CD4-positive, CD25-positive, alpha-beta regulatory T cell (primary cell): ENCODE data around the gene SPTBN4. TPM values are rescaled to one million over a fixed set of nuclear protein-coding genes. Genes with fewer than 3 reads are reported as not detected.

Experiments used
- ATAC-seq, 2 donors: fragments of 150-1000 bp; cut with Tn5 transposase; one replicate each; pipeline ENCODE4 v1.10.0; 2021; ENCODE audit warnings: low read depth in 2 of 2, moderate number of reproducible peaks in 2 of 2, moderate library complexity in 1 of 2
- DNase-seq, 3 donors: peaks; one replicate each; pipeline versions ENCODE4 v3.0.0 to v3.0.0-alpha.2; 2012 to 2022; ENCODE audit warnings: mixed read lengths in 1 of 3
- H3K27ac ChIP-seq: one replicate; pipeline ENCODE4 v1.7.0; 2013; ENCODE audit warnings: mild to moderate bottlenecking, low read length; ENCODE audit not compliant: insufficient read depth, poor library complexity, severe bottlenecking
- H3K27me3 ChIP-seq: one replicate; pipeline ENCODE4 v1.7.0; 2013; ENCODE audit warnings: low read length; ENCODE audit not compliant: control insufficient read depth, insufficient read depth
- H3K36me3 ChIP-seq: one replicate; pipeline ENCODE4 v1.7.0; 2013; ENCODE audit warnings: mild to moderate bottlenecking, low read length, moderate library complexity; ENCODE audit not compliant: control insufficient read depth, insufficient read depth
- H3K4me1 ChIP-seq: 2 replicates; pipeline ENCODE4 v1.7.0; 2013; ENCODE audit warnings: mild to moderate bottlenecking, low read length; ENCODE audit not compliant: insufficient read depth, control insufficient read depth, poor library complexity, severe bottlenecking
- H3K4me3 ChIP-seq: one replicate; pipeline ENCODE4 v1.7.0; 2013; ENCODE audit warnings: low read depth, mild to moderate bottlenecking, low read length, moderate library complexity
- H3K9me3 ChIP-seq, 2 experiments: 1 replicate in 1 of 2; 2 replicates in 1 of 2; pipeline ENCODE4 v1.7.0; 2013; ENCODE audit warnings: low read length in 2 of 2, mild to moderate bottlenecking in 1 of 2, moderate library complexity in 1 of 2; ENCODE audit not compliant: control insufficient read depth in 2 of 2
- H3K27ac Mint-ChIP-seq, 3 donors: one replicate each; pipeline ENCODE4 v1.8.0; 2020 to 2022; ENCODE audit warnings: mild to moderate bottlenecking in 3 of 3, mixed read lengths in 3 of 3, moderate library complexity in 2 of 3
- H3K27me3 Mint-ChIP-seq: one replicate; pipeline ENCODE4 v1.8.0; 2022; ENCODE audit warnings: mild to moderate bottlenecking, mixed read lengths
- H3K36me3 Mint-ChIP-seq: one replicate; pipeline ENCODE4 v1.8.0; 2020; ENCODE audit warnings: mixed read lengths
- H3K4me1 Mint-ChIP-seq, 4 donors: one replicate each; pipeline ENCODE4 v1.8.0; 2020 to 2022; ENCODE audit warnings: mixed read lengths in 4 of 4, mild to moderate bottlenecking in 1 of 4
- H3K4me3 Mint-ChIP-seq, 4 donors: one replicate each; pipeline ENCODE4 v1.8.0; 2020 to 2022; ENCODE audit warnings: mild to moderate bottlenecking in 4 of 4, mixed read lengths in 4 of 4, moderate library complexity in 3 of 4
- H3K9me3 Mint-ChIP-seq, 7 donors: one replicate each; pipeline ENCODE4 v1.8.0; 2020 to 2022; ENCODE audit warnings: mixed read lengths in 7 of 7, mild to moderate bottlenecking in 3 of 7, moderate library complexity in 2 of 7
- polyA plus RNA-seq, 4 donors: library from polyadenylated mRNA; unstranded; fragments of 300-500 nt; fragmentation: Illumina TruSeq; gene quantifications; one replicate each; pipeline ENCODE4 v1.2.3, GENCODE V29; 2021
- total RNA-seq: library from RNA; stranded (reverse); gene quantifications from one replicate; pipeline ENCODE4 v1.2.3, GENCODE V29; 2022

SPTBN4 gene
- total and polyA plus RNA-seq, 5 donors from 2014 or later, result not detected

DNA sequence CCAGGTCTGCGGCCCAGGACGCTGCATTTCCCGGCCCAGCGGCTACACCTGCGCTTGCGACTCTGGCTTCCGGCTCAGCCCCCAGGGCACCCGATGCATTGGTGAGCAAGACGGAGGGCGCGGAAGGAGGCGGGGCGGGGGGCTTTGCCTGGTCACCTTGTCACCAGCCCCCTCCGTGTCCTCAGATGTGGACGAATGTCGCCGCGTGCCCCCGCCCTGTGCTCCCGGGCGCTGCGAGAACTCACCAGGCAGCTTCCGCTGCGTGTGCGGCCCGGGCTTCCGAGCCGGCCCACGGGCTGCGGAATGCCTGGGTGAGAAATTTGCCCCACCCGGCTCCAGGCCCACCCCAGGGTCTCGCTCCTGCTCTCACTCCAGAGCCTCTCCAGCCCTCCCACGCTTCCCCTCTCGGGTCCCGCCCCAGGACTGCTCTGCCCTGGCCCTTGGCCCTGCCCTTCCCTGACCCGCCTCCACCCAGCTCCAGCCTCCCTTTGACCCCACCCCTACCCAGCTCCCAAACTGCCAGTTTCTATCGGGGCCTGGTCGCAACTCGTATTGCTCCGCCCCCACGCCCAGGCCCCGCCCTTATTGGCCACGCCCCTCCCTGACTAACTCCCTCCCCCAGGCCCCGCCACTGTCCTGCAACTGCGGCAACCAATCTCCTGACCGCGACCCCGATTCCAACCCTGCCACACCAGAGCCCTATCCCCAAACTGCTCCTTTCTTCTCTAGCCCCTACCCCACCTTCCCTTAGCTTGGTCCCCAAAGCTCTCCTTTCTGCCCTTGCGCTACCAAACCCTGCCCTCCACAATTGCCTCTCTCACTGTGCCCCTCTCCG is 143.0 kb downstream of the SPTBN4 start:
- Mint-ChIP-seq H3K4me3 (peak overlapping the region; percentile 53 to 89 (median 88)), H3K27ac (peak overlapping the region; percentile 93 to 97 (median 94)), H3K27me3 (no peaks in the 10 kb centered on the region), H3K4me1 (peaks cover 6 to 81% (median 28%) of the 10 kb centered on the region in 4 donors), H3K36me3 (no peaks in the 10 kb centered on the region), H3K9me3 (no peaks in the 10 kb centered on the region)
- DNase-seq (peak; percentile 80 to 92 (median 85)), ATAC-seq (peak; percentile 21 to 41)
- Histone ChIP-seq H3K9me3 (no peaks in the 10 kb centered on the region), H3K4me1 (peaks cover 67% of the 10 kb centered on the region), H3K27ac (peak overlapping the region; percentile 85), H3K36me3 (no peaks in the 10 kb centered on the region), H3K27me3 (no peaks in the 10 kb centered on the region), H3K4me3 (peak overlapping the region; percentile 37)

DNA sequence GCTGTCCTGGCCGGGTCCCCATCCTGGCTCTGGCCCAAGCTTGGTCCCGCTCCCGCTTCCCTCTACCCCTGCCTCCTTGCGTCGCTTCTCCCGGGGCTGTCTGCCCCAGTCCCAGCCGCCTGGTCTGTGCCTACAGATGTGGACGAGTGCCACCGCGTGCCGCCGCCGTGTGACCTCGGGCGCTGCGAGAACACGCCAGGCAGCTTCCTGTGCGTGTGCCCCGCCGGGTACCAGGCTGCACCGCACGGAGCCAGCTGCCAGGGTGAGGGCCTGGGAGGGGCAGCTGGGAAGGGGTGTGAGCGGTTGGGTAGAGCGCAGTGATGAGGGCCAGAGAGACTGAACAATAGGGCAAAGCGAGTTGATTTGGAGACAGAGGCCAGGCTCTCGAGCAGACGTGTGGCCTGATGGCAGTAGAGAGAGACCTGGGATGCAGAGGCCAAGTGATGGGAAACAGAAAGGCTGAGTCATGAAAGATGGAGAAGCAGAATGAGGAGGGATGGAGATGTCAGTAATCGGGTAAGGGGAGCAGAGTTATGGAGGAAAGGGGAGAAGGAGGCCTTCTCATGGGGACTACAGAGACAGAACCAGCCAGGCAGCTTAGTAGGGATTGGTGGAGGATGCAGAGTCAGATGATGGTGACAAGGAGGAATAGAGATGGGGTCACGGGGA is 143.7 kb downstream of the SPTBN4 start:
- H3K4me3 Mint-ChIP-seq, result peak overlapping the region; percentile 53 to 88 (median 85)
- H3K4me1 ChIP-seq, result peaks cover 61% of the 10 kb centered on the region
- DNase-seq, result peak; percentile 60 to 89 (median 79)
- peak overlapping the region; percentile 93 to 97 (median 94) for H3K27ac Mint-ChIP-seq
- H3K27me3 ChIP-seq, result no peaks in the 10 kb centered on the region
- H3K4me1 Mint-ChIP-seq, result peaks cover 12 to 82% (median 29%) of the 10 kb centered on the region in 4 donors
- H3K27me3 Mint-ChIP-seq, result no peaks in the 10 kb centered on the region
- no peaks in the 10 kb centered on the region for H3K9me3 ChIP-seq
- ATAC-seq, result peak; percentile 26 to 32
- H3K27ac ChIP-seq, result peak overlapping the region; percentile 85
- no peaks in the 10 kb centered on the region for H3K9me3 Mint-ChIP-seq
- no peaks in the 10 kb centered on the region for H3K36me3 Mint-ChIP-seq
- peak overlapping the region; percentile 26 for H3K4me3 ChIP-seq
- H3K36me3 ChIP-seq, result no peaks in the 10 kb centered on the region

DNA sequence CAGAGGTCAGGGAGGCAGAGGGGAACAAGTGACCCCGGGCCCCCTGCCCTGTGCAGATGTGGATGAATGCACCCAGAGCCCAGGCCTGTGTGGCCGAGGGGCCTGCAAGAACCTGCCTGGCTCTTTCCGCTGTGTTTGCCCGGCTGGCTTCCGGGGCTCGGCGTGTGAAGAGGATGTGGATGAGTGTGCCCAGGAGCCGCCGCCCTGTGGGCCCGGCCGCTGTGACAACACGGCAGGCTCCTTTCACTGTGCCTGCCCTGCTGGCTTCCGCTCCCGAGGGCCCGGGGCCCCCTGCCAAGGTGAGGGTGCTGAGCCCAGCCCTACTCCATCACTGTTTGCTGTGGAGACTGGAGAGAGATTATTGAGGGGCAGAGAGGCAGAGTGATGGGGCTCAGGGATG is 144.3 kb downstream of the SPTBN4 start:
- Mint-ChIP-seq H3K9me3 (no peaks in the 10 kb centered on the region), H3K4me1 (peaks cover 8 to 82% (median 29%) of the 10 kb centered on the region in 4 donors), H3K27ac (peak overlapping the region; percentile 85 to 97 (median 93)), H3K27me3 (no peaks in the 10 kb centered on the region), H3K4me3 (peak overlapping the region; percentile 53 to 88 (median 85)), H3K36me3 (no peaks in the 10 kb centered on the region)
- Histone ChIP-seq H3K36me3 (no peaks in the 10 kb centered on the region), H3K27me3 (no peaks in the 10 kb centered on the region), H3K4me3 (no peak overlapping the region), H3K27ac (peak overlapping the region; percentile 85), H3K9me3 (no peaks in the 10 kb centered on the region), H3K4me1 (peaks cover 55% of the 10 kb centered on the region)
- no peak for ATAC-seq
- DNase-seq, result peak in 2 of 3 donors; percentile 32 to 49

DNA sequence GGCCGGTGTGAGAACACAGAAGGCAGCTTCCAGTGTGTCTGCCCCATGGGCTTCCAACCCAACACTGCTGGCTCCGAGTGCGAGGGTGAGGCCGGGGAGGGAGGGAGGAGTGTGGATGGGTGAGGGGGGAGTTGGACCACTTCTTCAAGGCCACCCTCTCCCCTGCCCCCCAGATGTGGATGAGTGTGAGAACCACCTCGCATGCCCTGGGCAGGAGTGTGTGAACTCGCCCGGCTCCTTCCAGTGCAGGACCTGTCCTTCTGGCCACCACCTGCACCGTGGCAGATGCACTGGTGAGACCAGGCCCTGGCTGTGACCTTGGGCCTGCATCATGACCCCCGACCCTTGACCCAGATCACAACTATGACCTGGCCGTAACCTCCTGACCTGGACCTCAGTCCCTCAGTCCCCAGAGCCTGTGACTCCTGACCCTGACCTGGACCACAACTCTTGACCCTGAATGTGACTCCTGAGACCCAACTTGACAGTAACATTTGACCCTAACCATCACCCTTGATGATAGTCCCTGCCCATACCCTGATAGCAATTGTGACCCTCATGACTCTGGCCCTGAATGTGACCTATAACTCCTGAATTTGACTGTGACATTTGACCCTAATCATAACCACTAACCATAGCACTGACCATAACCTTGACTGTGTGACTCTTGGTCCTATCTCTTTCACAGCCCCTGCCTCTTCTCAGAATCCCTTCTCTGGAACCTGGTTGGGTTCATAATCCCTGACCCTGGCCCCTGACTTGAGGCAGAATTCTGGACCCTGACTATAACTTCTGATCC is 145.3 kb downstream of the SPTBN4 start:
- Mint-ChIP-seq H3K4me3 (peak overlapping the region; percentile 75 to 99 (median 94)), H3K9me3 (no peaks in the 10 kb centered on the region), H3K36me3 (no peaks in the 10 kb centered on the region), H3K27ac (peak overlapping the region; percentile 75 to 90 (median 81)), H3K4me1 (peaks cover 8 to 80% (median 29%) of the 10 kb centered on the region in 4 donors), H3K27me3 (no peaks in the 10 kb centered on the region)
- Histone ChIP-seq H3K4me3 (no peak overlapping the region), H3K27me3 (no peaks in the 10 kb centered on the region), H3K36me3 (no peaks in the 10 kb centered on the region), H3K4me1 (peaks cover 50% of the 10 kb centered on the region), H3K9me3 (no peaks in the 10 kb centered on the region), H3K27ac (peak overlapping the region; percentile 85)
- ATAC-seq, result no peak
- DNase-seq, result no peak

DNA sequence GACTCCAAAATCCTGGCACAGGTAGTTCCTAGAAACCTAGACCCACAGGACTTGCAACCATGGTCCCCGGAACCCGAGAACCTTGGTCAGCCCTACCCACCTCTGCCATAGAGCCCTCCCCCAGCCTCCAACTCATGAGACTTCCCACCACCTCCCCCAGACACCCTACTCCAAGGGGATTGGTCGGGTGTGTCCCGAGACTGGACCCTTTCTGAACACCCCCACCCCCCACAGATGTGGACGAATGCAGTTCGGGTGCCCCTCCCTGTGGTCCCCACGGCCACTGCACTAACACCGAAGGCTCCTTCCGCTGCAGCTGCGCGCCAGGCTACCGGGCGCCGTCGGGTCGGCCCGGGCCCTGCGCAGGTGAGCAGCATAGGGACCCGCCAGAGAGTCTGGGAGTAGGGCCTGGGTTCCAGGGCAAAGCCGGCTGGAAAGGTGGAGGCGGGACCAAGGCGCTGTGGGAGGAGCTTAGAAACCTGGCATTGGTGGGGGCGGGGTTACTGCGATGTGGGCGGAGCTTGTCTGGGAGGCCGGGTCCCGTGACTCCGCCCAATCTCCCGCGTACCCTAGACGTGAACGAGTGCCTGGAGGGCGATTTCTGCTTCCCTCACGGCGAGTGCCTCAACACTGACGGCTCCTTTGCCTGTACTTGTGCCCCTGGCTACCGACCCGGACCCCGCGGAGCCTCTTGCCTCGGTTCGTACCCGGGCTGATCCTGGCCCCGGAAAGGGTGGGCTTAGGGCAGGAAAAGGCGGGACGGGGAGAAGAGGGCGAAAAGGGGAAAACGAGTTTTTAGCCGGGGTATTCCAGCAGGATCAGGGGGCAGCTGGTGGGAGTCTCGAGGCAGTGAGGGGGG is 146.3 kb downstream of the SPTBN4 start:
- peak overlapping the region; percentile 74 for H3K27ac ChIP-seq
- peak; percentile 53 to 70 (median 57) for DNase-seq
- H3K27ac Mint-ChIP-seq, result peak overlapping the region; percentile 32 to 97 (median 94)
- no peaks in the 10 kb centered on the region for H3K27me3 ChIP-seq
- ATAC-seq, result no peak
- peaks cover 8 to 71% (median 28%) of the 10 kb centered on the region in 4 donors for H3K4me1 Mint-ChIP-seq
- no peaks in the 10 kb centered on the region for H3K36me3 Mint-ChIP-seq
- peaks cover 50% of the 10 kb centered on the region for H3K4me1 ChIP-seq
- peak overlapping the region; percentile 70 for H3K4me3 ChIP-seq
- H3K4me3 Mint-ChIP-seq, result peak overlapping the region; percentile 89 to 99 (median 98)
- no peaks in the 10 kb centered on the region for H3K9me3 ChIP-seq
- H3K9me3 Mint-ChIP-seq, result no peaks in the 10 kb centered on the region
- no peaks in the 10 kb centered on the region for H3K27me3 Mint-ChIP-seq
- H3K36me3 ChIP-seq, result no peaks in the 10 kb centered on the region

DNA sequence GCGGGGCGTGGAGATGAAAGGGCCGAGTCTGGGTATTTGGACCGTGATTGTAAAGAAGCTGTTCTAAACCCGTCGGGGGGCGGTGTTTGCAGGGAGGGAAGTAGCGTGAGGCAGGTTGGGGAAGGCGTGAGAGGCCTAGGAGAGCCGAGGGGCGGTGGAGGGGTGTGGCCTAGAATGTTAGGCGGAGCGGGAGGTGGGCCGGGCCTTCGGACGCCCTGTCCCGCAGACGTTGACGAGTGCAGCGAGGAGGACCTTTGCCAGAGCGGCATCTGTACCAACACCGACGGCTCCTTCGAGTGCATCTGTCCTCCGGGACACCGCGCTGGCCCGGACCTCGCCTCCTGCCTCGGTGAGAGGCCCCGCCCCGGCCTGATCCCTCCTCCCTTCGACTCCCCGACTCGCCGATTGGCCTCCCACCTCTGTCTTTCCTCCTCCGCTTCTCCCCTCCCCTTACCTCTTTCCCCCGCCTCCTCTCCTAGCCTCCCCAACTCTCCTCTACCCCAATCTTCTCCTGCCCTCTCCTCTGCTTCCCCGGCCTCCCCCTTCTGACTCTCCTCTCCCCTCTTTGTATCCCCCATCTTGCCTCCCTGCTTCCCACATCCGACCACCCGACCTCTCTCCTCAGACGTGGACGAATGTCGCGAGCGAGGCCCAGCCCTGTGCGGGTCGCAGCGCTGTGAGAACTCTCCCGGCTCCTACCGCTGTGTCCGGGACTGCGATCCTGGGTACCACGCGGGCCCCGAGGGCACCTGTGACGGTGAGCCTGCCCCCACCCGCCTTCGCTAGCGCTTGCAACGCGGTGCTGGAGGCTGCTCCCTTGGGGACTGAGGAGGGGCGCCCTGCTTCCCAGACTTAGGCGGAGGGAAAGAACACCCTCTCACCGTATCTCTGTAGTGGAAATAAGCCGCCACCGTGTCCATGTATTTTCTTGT is 147.2 kb downstream of the SPTBN4 start:
- peak; percentile 78 to 93 (median 84) for DNase-seq
- peaks cover 5% of the 10 kb centered on the region for H3K36me3 Mint-ChIP-seq
- H3K36me3 ChIP-seq, result no peaks in the 10 kb centered on the region
- peak overlapping the region; percentile 70 for H3K4me3 ChIP-seq
- no peaks in the 10 kb centered on the region for H3K9me3 ChIP-seq
- H3K27me3 ChIP-seq, result no peaks in the 10 kb centered on the region
- H3K4me1 Mint-ChIP-seq, result peaks cover 8 to 64% (median 26%) of the 10 kb centered on the region in 4 donors
- H3K27me3 Mint-ChIP-seq, result no peaks in the 10 kb centered on the region
- peaks cover 42% of the 10 kb centered on the region for H3K4me1 ChIP-seq
- peak overlapping the region; percentile 74 for H3K27ac ChIP-seq
- ATAC-seq, result peak; percentile 60 to 73
- H3K9me3 Mint-ChIP-seq, result no peaks in the 10 kb centered on the region
- peak overlapping the region; percentile 94 to 97 (median 96) for H3K27ac Mint-ChIP-seq
- H3K4me3 Mint-ChIP-seq, result peak overlapping the region; percentile 89 to 99 (median 98)
